ENCODE measurements around the gene ABCG1.

ABCG1 gene

DNA sequence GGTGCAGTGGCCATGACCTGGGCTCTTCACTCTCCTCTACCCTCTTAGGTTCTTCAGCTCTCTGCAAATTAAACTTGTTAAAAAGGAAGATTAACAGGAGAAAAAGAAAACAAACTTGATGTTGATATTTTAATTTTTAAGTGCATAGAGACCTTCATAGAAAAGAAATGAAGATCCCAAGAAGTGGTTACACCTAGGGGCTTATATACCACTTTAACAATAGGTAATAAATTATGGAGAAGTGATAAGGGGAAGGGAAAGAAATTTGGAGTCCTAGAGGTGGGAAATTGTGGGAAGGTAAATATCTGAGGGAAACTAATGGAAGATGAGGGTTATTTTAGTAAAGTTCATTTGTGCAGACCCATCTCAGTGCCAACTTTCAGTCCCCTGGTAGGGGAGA is 112.7 kb downstream of the ABCG1 start:
- H3K9me3 ChIP-seq (ENCODE audit: control insufficient read depth, low read length), result no peaks in the 10 kb centered on the region
- no peaks in the 10 kb centered on the region for H3K79me2 ChIP-seq
- H3K27me3 ChIP-seq (ENCODE audit: control insufficient read depth, insufficient read depth, low read length), result no peaks in the 10 kb centered on the region
- H3K4me2 ChIP-seq (ENCODE audit: low read length), result no peak overlapping the region
- no peak overlapping the region for H2AFZ ChIP-seq
- no peaks in the 10 kb centered on the region for H3K4me1 ChIP-seq
- TF ChIP-seq, protein P1, sequence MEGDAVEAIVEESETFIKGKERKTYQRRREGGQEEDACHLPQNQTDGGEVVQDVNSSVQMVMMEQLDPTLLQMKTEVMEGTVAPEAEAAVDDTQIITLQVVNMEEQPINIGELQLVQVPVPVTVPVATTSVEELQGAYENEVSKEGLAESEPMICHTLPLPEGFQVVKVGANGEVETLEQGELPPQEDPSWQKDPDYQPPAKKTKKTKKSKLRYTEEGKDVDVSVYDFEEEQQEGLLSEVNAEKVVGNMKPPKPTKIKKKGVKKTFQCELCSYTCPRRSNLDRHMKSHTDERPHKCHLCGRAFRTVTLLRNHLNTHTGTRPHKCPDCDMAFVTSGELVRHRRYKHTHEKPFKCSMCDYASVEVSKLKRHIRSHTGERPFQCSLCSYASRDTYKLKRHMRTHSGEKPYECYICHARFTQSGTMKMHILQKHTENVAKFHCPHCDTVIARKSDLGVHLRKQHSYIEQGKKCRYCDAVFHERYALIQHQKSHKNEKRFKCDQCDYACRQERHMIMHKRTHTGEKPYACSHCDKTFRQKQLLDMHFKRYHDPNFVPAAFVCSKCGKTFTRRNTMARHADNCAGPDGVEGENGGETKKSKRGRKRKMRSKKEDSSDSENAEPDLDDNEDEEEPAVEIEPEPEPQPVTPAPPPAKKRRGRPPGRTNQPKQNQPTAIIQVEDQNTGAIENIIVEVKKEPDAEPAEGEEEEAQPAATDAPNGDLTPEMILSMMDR (IDR thresholded peaks at IDR 0.05), result no peak
- no peak overlapping the region for H3K9ac ChIP-seq
- no peak overlapping the region for H3K27ac ChIP-seq
- no peak overlapping the region for H3K4me3 ChIP-seq (ENCODE audit: low read depth, low read length)
- no peaks in the 10 kb centered on the region for H3K36me3 ChIP-seq (ENCODE audit: control insufficient read depth, insufficient read depth, low read length)

DNA sequence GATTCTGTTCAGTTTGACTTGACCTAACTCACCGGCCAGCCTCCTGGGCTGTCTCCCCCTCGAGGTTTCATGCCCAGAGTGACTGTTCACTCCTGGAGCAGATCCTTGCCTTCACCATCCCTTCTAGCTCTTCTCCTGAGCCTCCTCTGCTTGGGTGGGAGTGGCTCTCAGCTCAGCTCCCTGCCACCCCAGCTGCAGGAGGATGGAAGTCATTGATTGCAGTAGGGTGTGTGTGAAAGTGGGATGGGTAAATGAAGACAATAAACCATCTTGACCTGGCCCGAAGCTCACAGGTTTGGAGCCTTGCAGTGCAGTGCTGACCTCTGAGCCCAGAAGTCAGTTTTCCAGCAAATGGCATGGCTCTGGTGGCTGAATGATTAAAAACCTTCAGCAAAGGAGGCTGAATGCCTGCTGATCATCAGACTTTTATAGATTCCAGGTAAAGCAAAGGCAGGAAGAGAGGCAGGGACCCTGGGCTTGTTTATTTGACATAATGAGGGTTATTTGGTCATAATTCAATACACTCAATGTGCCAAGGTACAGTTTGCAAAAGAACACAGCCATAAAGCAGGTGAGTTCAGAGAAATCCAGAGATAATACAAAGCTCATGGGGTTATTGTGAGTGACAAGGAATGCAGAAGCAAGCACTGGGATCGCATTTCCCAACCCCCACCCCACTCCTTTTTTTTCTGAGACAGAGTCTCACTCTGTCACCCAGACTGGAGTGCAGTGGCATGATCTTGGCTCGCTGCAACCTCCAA is 113.8 kb downstream of the ABCG1 start:
- TF ChIP-seq, protein P1 (IDR thresholded peaks at IDR 0.05), result no peak
- no peaks in the 10 kb centered on the region for H3K79me2 ChIP-seq
- H3K36me3 ChIP-seq (ENCODE audit: control insufficient read depth, insufficient read depth, low read length), result no peaks in the 10 kb centered on the region
- H3K9me3 ChIP-seq (ENCODE audit: control insufficient read depth, low read length), result no peaks in the 10 kb centered on the region
- no peak overlapping the region for H3K27ac ChIP-seq
- no peak overlapping the region for H3K4me2 ChIP-seq (ENCODE audit: low read length)
- H3K9ac ChIP-seq, result no peak overlapping the region
- H3K27me3 ChIP-seq (ENCODE audit: control insufficient read depth, insufficient read depth, low read length), result no peaks in the 10 kb centered on the region
- H3K4me1 ChIP-seq, result no peaks in the 10 kb centered on the region
- H2AFZ ChIP-seq, result no peak overlapping the region
- H3K4me3 ChIP-seq (ENCODE audit: low read depth, low read length), result no peak overlapping the region

DNA sequence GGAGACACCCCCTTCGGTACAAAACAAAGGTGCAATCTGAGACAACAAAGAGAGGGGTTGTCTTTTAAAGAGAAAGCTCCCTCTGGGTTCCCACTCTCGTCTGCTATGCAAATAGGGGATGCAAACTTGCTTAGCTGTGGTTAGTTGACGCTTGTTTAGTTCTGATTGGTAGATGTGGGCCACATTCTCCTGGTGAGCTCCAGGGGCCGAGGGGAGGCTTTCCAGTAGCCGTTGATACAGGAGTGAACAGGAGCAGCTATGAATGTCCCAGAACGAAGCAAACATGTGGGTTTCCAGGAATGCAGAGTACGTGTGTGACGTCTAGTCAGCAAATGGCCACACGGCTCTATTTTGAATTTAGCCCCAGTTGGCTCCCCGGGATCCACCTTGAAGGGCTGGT is 117.1 kb downstream of the ABCG1 start:
- Histone ChIP-seq H3K79me2 (no peaks in the 10 kb centered on the region), H3K36me3 (ENCODE audit: control insufficient read depth, insufficient read depth, low read length) (no peaks in the 10 kb centered on the region), H2AFZ (peak overlapping the region; percentile 58), H3K9me3 (ENCODE audit: control insufficient read depth, low read length) (no peaks in the 10 kb centered on the region), H3K4me1 (no peaks in the 10 kb centered on the region), H3K9ac (no peak overlapping the region), H3K27me3 (ENCODE audit: control insufficient read depth, insufficient read depth, low read length) (no peaks in the 10 kb centered on the region), H3K4me2 (ENCODE audit: low read length) (peak overlapping the region; percentile 35), H3K27ac (no peak overlapping the region), H3K4me3 (ENCODE audit: low read depth, low read length) (peak overlapping the region; percentile 16)
- TF ChIP-seq, protein P1 (IDR thresholded peaks at IDR 0.05), result no peak

DNA sequence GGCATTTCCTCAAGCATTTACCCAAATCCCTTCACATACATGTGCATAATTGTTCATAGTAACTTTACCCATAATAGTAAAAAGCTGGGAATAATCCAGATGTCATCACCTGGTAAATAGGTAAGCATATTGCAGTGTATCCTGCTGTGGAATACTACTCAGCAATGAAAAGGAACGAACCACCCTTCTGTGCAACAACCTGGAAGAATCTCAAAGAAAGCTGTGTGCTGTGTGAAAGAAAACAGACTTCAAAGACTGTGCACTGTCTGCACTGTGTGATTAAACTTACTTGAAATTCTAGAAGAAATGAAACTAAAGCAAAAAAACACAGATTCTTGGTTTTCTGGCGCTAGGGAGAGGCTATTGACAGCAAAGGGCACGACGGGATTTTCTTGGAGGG is 118.3 kb downstream of the ABCG1 start:
- Histone ChIP-seq H3K27ac (no peak overlapping the region), H3K4me2 (ENCODE audit: low read length) (no peak overlapping the region), H3K27me3 (ENCODE audit: control insufficient read depth, insufficient read depth, low read length) (no peaks in the 10 kb centered on the region), H3K79me2 (no peaks in the 10 kb centered on the region), H3K4me3 (ENCODE audit: low read depth, low read length) (no peak overlapping the region), H3K36me3 (ENCODE audit: control insufficient read depth, insufficient read depth, low read length) (no peaks in the 10 kb centered on the region), H3K9ac (no peak overlapping the region), H3K9me3 (ENCODE audit: control insufficient read depth, low read length) (no peaks in the 10 kb centered on the region), H3K4me1 (no peaks in the 10 kb centered on the region), H2AFZ (no peak overlapping the region)
- TF ChIP-seq, protein P1 (IDR thresholded peaks at IDR 0.05), result no peak

Data from parathyroid adenoma (tissue), 2 donors.